Measurements from ENCODE around the gene SLC10A7. TPM values are rescaled to one million over a fixed set of nuclear protein-coding genes. Genes with fewer than 3 reads are reported as not detected.

The SLC10A7 gene
- total and polyA plus RNA-seq, 7 donors = 1.3 to 5.7 (median 3.9) TPM

DNA sequence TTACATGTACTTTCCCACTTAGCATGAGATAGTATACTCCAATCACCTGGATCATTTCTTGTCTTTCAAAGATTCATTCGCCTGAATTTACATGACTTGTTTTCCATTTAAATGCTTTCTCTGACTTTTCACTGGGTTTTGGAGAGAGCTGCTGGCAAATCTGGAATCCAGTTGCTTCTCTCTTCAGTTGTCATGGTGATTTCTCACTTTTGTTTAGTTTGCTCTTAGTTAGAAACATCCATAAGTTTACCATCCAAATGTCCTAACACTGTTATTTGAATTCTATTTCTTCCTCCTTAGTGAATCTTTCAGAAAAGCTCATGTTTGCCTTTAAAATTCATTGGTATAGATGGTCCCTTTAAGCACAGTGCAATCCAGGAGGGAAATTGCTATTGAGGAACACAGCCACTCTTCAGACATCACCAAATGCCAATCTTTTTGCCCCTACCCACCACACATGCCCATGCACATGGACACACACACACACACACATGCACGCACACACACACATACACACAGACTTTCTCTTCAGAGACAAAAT, 255.7 kb downstream of the SLC10A7 start:
- Histone ChIP-seq H3K9me3 (no peaks in the 10 kb centered on the region), H3K4me1 (no peaks in the 10 kb centered on the region), H3K36me3 (ENCODE audit: insufficient read depth in 1 of 2, low read depth in 1 of 2) (no peaks in the 10 kb centered on the region), H3K27me3 (ENCODE audit: insufficient read depth in 3 of 3, low read length in 2 of 3) (no peaks in the 10 kb centered on the region), H3K27ac (no peak overlapping the region), H3K4me3 (no peak overlapping the region)
- intact Hi-C loops (cut with DNase I) = no loop called here
- WGBS, 3 donors = 80 to 90% (median 85%) methylated on average over 2 of the region's 2 CpGs
- ATAC-seq (no peak), DNase-seq (no peak)
- no peak for TF ChIP-seq CTCF (IDR thresholded peaks at IDR 0.05)

DNA sequence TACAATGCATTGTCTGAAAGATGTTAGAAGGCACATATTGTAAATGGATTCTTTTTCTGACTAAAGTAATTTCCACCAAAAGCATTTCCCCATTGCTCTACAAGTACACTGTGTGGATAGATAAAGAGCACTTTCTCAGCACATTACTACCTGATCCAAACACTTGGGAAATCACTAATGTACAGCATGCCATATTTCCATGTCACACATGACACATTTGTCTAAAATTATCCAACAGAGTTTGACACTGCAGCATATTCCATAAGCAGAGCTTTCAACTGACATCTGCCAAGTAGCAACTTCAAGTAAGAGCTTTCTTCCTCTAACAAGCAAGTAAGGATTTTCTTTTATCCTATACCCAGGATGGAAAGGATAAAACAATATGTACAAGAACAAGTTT, 257.9 kb downstream of the SLC10A7 start:
- no peaks in the 10 kb centered on the region for H3K27me3 ChIP-seq (ENCODE audit: insufficient read depth in 3 of 3, low read length in 2 of 3)
- no peaks in the 10 kb centered on the region for H3K36me3 ChIP-seq (ENCODE audit: insufficient read depth in 1 of 2, low read depth in 1 of 2)
- intact Hi-C loops (cut with DNase I) = no loop called here
- H3K4me1 ChIP-seq = no peaks in the 10 kb centered on the region
- no peaks in the 10 kb centered on the region for H3K9me3 ChIP-seq
- ATAC-seq = peak in 2 of 4 donors; percentile 72 to 77
- no peak overlapping the region for H3K27ac ChIP-seq
- H3K4me3 ChIP-seq = no peak overlapping the region
- DNase-seq = no peak
- TF ChIP-seq CTCF (IDR thresholded peaks at IDR 0.05) = no peak

GRCh38 chr4:146261041-146261440, 260.7 kb downstream of the SLC10A7 start:
- no peak for DNase-seq
- intact Hi-C loops (cut with DNase I) = no loop called here
- WGBS, 3 donors = 86 to 92% (median 91%) methylated on average over 2 of the region's 2 CpGs
- Histone ChIP-seq H3K4me1 (no peaks in the 10 kb centered on the region), H3K9me3 (no peaks in the 10 kb centered on the region), H3K27me3 (ENCODE audit: insufficient read depth in 3 of 3, low read length in 2 of 3) (no peaks in the 10 kb centered on the region), H3K36me3 (ENCODE audit: insufficient read depth in 1 of 2, low read depth in 1 of 2) (peaks cover 0 to 8% of the 10 kb centered on the region in 2 donors), H3K4me3 (no peak overlapping the region), H3K27ac (no peak overlapping the region)
- TF ChIP-seq CTCF (IDR thresholded peaks at IDR 0.05) = no peak
- no peak for ATAC-seq

- TF ChIP-seq CTCF (IDR thresholded peaks at IDR 0.05) = no peak
- ATAC-seq (no peak), DNase-seq (no peak)
- Histone ChIP-seq H3K4me1 (no peaks in the 10 kb centered on the region), H3K27ac (no peak overlapping the region), H3K36me3 (ENCODE audit: insufficient read depth in 1 of 2, low read depth in 1 of 2) (peaks cover 0 to 10% of the 10 kb centered on the region in 2 donors), H3K9me3 (no peaks in the 10 kb centered on the region), H3K27me3 (ENCODE audit: insufficient read depth in 3 of 3, low read length in 2 of 3) (no peaks in the 10 kb centered on the region), H3K4me3 (no peak overlapping the region)
- WGBS, 3 donors = 43 to 51% (median 50%) methylated on average over 4 of the region's 4 CpGs
- intact Hi-C loops (cut with DNase I) = no loop called here
These were observed 261.2 kb downstream of the SLC10A7 start for GRCh38 chr4:146260521-146260920.

GRCh38 chr4:146257511-146257910, 264.2 kb downstream of the SLC10A7 start:
- DNase-seq = no peak
- H3K4me1 ChIP-seq = no peaks in the 10 kb centered on the region
- H3K4me3 ChIP-seq = no peak overlapping the region
- no peak for TF ChIP-seq CTCF (IDR thresholded peaks at IDR 0.05)
- WGBS, 3 donors = 97 to 99% (median 98%) methylated on average over 1 of the region's 1 CpG
- H3K27me3 ChIP-seq (ENCODE audit: insufficient read depth in 3 of 3, low read length in 2 of 3) = no peaks in the 10 kb centered on the region
- no peak for ATAC-seq
- peaks cover 0 to 15% of the 10 kb centered on the region in 2 donors for H3K36me3 ChIP-seq (ENCODE audit: insufficient read depth in 1 of 2, low read depth in 1 of 2)
- H3K27ac ChIP-seq = no peak overlapping the region
- H3K9me3 ChIP-seq = no peaks in the 10 kb centered on the region
- intact Hi-C loops (cut with DNase I) = no loop called here
